HEK293 (cell line): Measurements from ENCODE around the gene B4GALT2.

ENCODE experiments used
- CTCF ChIA-PET: fragments of 350-600 bp; formaldehyde crosslinking; extraction: SDS; loops from one replicate; lab custom pipeline; 2021; ENCODE audit warnings: antibody characterized with exemption; lab: Yijun Ruan, JAX
- POLR2A ChIA-PET: fragments of 300-600 bp; formaldehyde crosslinking; extraction: SDS; loops from one replicate; lab custom pipeline; 2020; ENCODE audit warnings: antibody characterized with exemption, inconsistent platforms; lab: Yijun Ruan, JAX
- H3K27ac ChIP-seq: fragments of 200-500 bp; sonication (Bioruptor generic); 2 replicates; pipeline ENCODE4 v1.5.1; 2014; ENCODE audit warnings: low read depth, low read length, control low read depth, inconsistent platforms; ENCODE audit errors: extremely low read depth
- H3K36me3 ChIP-seq, 2 experiments: fragments of 200-500 bp in 1 of 2; sonication (Bioruptor generic) in 1 of 2; 1 replicate in 1 of 2; 2 replicates in 1 of 2; pipeline ENCODE4 v1.5.1; 2014 to 2017; ENCODE audit warnings: inconsistent platforms in 2 of 2, low read length in 2 of 2; ENCODE audit not compliant: control insufficient read depth in 2 of 2, insufficient read depth in 1 of 2
- H3K4me1 ChIP-seq: fragments of 200-500 bp; sonication (Bioruptor generic); 2 replicates; pipeline ENCODE4 v1.5.1; 2014; ENCODE audit warnings: mild to moderate bottlenecking, low read length, inconsistent platforms; ENCODE audit not compliant: control insufficient read depth, insufficient read depth
- H3K4me3 ChIP-seq: 2 replicates; pipeline ENCODE4 v1.5.1; 2011; ENCODE audit warnings: low read depth, mild to moderate bottlenecking, control low read depth, low read length, moderate library complexity
- H3K9me3 ChIP-seq: fragments of 200-500 bp; sonication (Bioruptor generic); 2 replicates; pipeline ENCODE4 v1.5.1; 2014; ENCODE audit warnings: low read depth, low read length, inconsistent platforms; ENCODE audit not compliant: control insufficient read depth, insufficient read depth
- GLI2 ChIP-seq: fragments of 450-650 bp; formaldehyde crosslinking; IDR thresholded peaks from 2 replicates; pipeline ENCODE4; 2017; ENCODE audit warnings: missing biosample characterization, missing genetic modification characterization, low read depth, borderline replicate concordance
- KLF16 ChIP-seq: fragments of 450-650 bp; formaldehyde crosslinking; IDR thresholded peaks from 2 replicates; pipeline ENCODE4 v1.5.1; 2017; ENCODE audit warnings: missing biosample characterization, missing genetic modification characterization
- MZF1 ChIP-seq: fragments of 450-650 bp; formaldehyde crosslinking; IDR thresholded peaks from 2 replicates; pipeline ENCODE4 v1.5.1; 2017; ENCODE audit warnings: missing biosample characterization, missing genetic modification characterization, borderline replicate concordance
- OVOL3 ChIP-seq: fragments of 450-650 bp; formaldehyde crosslinking; IDR thresholded peaks from 2 replicates; pipeline ENCODE4 v1.5.1; 2016; ENCODE audit warnings: missing biosample characterization, missing genetic modification characterization
- REPIN1 ChIP-seq: fragments of 450-650 bp; formaldehyde crosslinking; IDR thresholded peaks from 2 replicates; pipeline ENCODE4 v1.5.1; 2017; ENCODE audit warnings: missing biosample characterization, missing genetic modification characterization, low read depth
- SP7 ChIP-seq: fragments of 450-650 bp; formaldehyde crosslinking; IDR thresholded peaks from 2 replicates; pipeline ENCODE4 v1.5.1; 2016; ENCODE audit warnings: missing biosample characterization, missing genetic modification characterization
- TRIM28 ChIP-seq: IDR thresholded peaks from 2 replicates; pipeline ENCODE4 v1.6.1; 2011; ENCODE audit warnings: low read length, control low read depth, borderline replicate concordance
- ZBTB17 ChIP-seq: fragments of 450-650 bp; formaldehyde crosslinking; IDR thresholded peaks from 2 replicates; pipeline ENCODE4 v1.5.1; 2016; ENCODE audit warnings: missing biosample characterization, missing genetic modification characterization
- ZFHX2 ChIP-seq: fragments of 450-650 bp; formaldehyde crosslinking; conservative IDR thresholded peaks from 2 replicates; pipeline ENCODE4 v1.5.1; 2016; ENCODE audit warnings: missing biosample characterization, missing genetic modification characterization
- ZFP41 ChIP-seq: fragments of 450-650 bp; formaldehyde crosslinking; IDR thresholded peaks from 2 replicates; pipeline ENCODE4 v1.5.1; 2016; ENCODE audit warnings: missing biosample characterization, missing genetic modification characterization, borderline replicate concordance
- ZNF132 ChIP-seq: fragments of 450-650 bp; formaldehyde crosslinking; IDR thresholded peaks from 2 replicates; pipeline ENCODE4 v1.5.1; 2017; ENCODE audit warnings: missing biosample characterization, missing genetic modification characterization, borderline replicate concordance
- ZNF140 ChIP-seq: fragments of 450-650 bp; formaldehyde crosslinking; IDR thresholded peaks from 2 replicates; pipeline ENCODE4 v1.5.1; 2016; ENCODE audit warnings: missing biosample characterization, missing genetic modification characterization
- ZNF155 ChIP-seq: fragments of 450-650 bp; formaldehyde crosslinking; IDR thresholded peaks from 2 replicates; pipeline ENCODE4 v1.5.1; 2016; ENCODE audit warnings: missing biosample characterization, missing genetic modification characterization
- ZNF2 ChIP-seq: fragments of 450-650 bp; formaldehyde crosslinking; IDR thresholded peaks from 2 replicates; pipeline ENCODE4 v1.5.1; 2016; ENCODE audit warnings: missing biosample characterization, missing genetic modification characterization
- ZNF302 ChIP-seq: fragments of 450-650 bp; formaldehyde crosslinking; IDR thresholded peaks from 2 replicates; pipeline ENCODE4 v1.5.1; 2016; ENCODE audit warnings: missing biosample characterization, missing genetic modification characterization, low read depth
- ZNF394 ChIP-seq: fragments of 450-650 bp; formaldehyde crosslinking; IDR thresholded peaks from 2 replicates; pipeline ENCODE4 v1.5.1; 2016; ENCODE audit warnings: missing biosample characterization, missing genetic modification characterization, mild to moderate bottlenecking, moderate library complexity, borderline replicate concordance
- ZNF558 ChIP-seq: fragments of 450-650 bp; formaldehyde crosslinking; IDR thresholded peaks from 2 replicates; pipeline ENCODE4 v1.5.1; 2016; ENCODE audit warnings: missing biosample characterization, missing genetic modification characterization
- ZNF600 ChIP-seq: fragments of 450-650 bp; formaldehyde crosslinking; IDR thresholded peaks from 2 replicates; pipeline ENCODE4 v1.5.1; 2016; ENCODE audit warnings: missing biosample characterization, missing genetic modification characterization
- ZNF623 ChIP-seq: fragments of 450-650 bp; formaldehyde crosslinking; IDR thresholded peaks from 2 replicates; pipeline ENCODE4 v1.5.1; 2016; ENCODE audit warnings: missing biosample characterization, missing genetic modification characterization
- ZNF660 ChIP-seq: fragments of 450-650 bp; IDR thresholded peaks from 2 replicates; pipeline ENCODE4 v1.5.1; 2018; ENCODE audit warnings: missing biosample characterization, mild to moderate bottlenecking, missing genetic modification characterization
- ZNF76 ChIP-seq: fragments of 450-650 bp; formaldehyde crosslinking; IDR thresholded peaks from 2 replicates; pipeline ENCODE4; 2016; ENCODE audit warnings: low read depth, missing biosample characterization, missing genetic modification characterization, borderline replicate concordance
- ZNF830 ChIP-seq: fragments of 450-650 bp; IDR thresholded peaks from 2 replicates; pipeline ENCODE4 v1.5.0; 2018; ENCODE audit warnings: missing biosample characterization, missing genetic modification characterization, low read depth, mild to moderate bottlenecking, moderate library complexity
- TF ChIP-seq, protein P1 (sequence below): fragments of 450-650 bp; formaldehyde crosslinking; IDR thresholded peaks from 2 replicates; pipeline ENCODE4 v1.5.1; 2016; ENCODE audit warnings: missing biosample characterization, missing genetic modification characterization
- TF ChIP-seq, protein P2 (sequence below): fragments of 450-650 bp; formaldehyde crosslinking; IDR thresholded peaks from 2 replicates; pipeline ENCODE4 v1.5.1; 2016; ENCODE audit warnings: missing biosample characterization, missing genetic modification characterization

B4GALT2 gene

DNA sequence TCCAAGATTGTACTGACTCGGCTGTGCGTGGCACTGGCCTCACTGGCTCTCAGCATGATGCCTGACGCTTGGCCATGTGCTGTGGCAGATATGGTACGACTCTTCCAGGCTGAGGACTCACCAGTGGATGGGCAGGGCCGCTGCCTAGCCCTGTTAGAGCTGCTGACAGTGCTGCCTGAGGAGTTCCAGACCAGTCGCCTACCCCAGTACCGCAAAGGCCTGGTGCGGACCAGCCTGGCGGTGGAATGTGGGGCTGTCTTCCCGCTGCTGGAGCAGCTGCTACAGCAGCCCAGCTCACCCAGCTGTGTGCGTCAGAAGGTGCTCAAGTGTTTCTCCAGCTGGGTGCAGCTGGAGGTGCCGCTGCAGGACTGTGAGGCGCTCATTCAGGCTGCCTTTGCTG, 29.3 kb upstream of the B4GALT2 start:
- TF ChIP-seq ZBTB17 (tag by site-specific recombination) (no peak), ZNF600 (tag by site-specific recombination) (peak; percentile 68)
- POLR2A ChIA-PET: interaction anchor here (0.9 kb wide), 1 partner anchor 21 kb away, joined by 3 read pairs; no protein-coding TSS in a partner anchor
- CTCF ChIA-PET: no interaction called here

DNA sequence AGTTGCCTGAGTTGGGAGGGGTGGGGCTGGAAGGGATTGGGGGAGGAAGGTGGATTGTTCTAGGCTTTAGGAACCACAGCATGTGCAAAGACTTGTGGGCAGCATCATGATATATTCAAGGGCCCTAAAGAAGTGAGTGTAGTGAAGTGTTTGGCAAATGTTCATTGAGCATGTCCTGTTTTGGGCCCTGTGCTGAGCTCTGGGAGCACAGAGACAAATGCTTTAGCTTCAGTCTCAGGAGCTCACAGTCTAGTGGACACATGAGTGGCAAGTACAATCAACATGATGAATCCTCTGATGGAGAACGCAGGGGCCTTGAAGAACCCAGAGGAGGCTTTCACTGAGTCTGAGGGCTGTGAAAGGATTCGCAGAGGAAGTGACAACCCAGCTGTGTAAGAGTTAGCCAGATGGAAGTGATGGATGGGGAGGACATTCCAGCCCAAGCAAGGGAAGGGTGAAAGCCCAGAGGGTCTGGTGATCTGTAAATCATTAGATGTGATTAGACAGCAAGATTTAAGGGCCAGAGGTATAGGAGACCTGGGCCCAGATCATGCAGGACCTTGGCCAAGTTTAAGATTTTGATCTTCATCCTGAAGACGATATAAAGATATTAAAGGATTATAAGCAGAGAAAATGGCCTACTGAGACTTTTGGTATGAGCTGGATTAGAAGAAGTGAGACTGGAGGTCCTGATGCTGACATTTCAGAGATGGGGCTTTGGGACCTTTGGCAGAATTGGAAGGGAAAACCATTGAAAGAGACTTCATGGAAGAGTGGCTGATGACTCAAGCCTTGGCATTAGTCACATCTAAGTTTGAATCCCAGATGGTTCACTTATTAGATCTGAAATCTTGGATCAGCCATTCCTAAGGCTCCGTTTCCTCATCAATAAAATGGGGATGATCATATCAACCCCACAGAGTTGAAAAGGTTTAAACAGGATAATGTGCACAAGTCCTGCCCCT, 27.7 kb upstream of the B4GALT2 start:
- TF ChIP-seq ZNF140 (no peak), REPIN1 (no peak), ZNF2 (tag by site-specific recombination) (no peak), ZNF155 (no peak), ZNF394 (no peak), KLF16 (tag by site-specific recombination) (no peak), MZF1 (tag by site-specific recombination) (no peak), ZNF302 (no peak), OVOL3 (tag by site-specific recombination) (no peak), TRIM28 (no peak), ZNF76 (tag by site-specific recombination) (no peak)
- ChIA-PET CTCF (interaction anchor here (0.6 to 1.4 kb wide), 4 partner anchors 16 to 644 kb away, joined by 3 to 4 read pairs (median 4); no protein-coding TSS in a partner anchor), POLR2A (interaction anchor here (1.6 kb wide), 1 partner anchor 23 kb away, joined by 4 read pairs; no protein-coding TSS in a partner anchor)

More for the DNA sequence above, 29.3 kb upstream of the B4GALT2 start:
- H3K9me3 ChIP-seq: no peaks in the 10 kb centered on the region
- no peak overlapping the region for H3K27ac ChIP-seq
- H3K36me3 ChIP-seq: peaks cover 0 to 38% of the 10 kb centered on the region in 2 experiments; a peak in 1 of 3 replicates
- H3K4me1 ChIP-seq: peaks cover 11% of the 10 kb centered on the region
- no peak overlapping the region for H3K4me3 ChIP-seq

DNA sequence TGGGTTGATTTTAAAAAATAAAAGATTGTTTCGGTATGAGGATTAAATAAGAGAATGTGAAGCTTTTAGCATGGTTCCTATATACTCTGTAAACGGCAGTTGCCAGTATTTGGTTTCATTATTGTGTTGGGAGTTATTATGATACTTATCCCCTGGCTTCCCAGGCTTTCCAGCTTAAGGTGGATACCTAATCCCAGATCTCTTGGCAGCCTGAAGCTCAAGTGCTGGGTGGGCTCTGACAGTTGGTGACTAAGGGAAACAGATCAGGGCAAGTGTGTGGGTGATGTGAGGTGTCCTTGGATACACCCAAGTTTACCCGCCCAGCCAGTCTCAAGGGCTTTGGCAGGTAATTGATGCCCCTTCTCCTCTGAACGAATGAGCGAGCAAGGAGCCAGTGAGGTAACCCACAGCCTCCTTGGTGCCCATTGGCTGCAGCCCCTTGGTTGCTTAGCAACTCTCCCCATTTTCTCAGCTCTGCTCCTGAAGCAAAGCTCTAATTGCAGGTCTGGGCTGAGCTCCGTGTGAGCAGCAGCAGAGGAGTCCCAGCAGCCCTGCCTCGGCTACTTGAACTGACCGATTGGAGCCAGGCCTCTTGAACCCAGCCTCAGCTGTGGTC, 26.2 kb upstream of the B4GALT2 start:
- Histone ChIP-seq H3K27ac (no peak overlapping the region), H3K4me1 (peaks cover 9% of the 10 kb centered on the region), H3K36me3 (peaks cover 0 to 65% of the 10 kb centered on the region in 2 experiments; a peak in 1 of 3 replicates), H3K9me3 (no peaks in the 10 kb centered on the region), H3K4me3 (no peak overlapping the region)
- ChIA-PET CTCF (interaction anchor here (0.6 to 1.4 kb wide), 5 partner anchors 17 to 1000 kb away, joined by 3 to 5 read pairs (median 3); no protein-coding TSS in a partner anchor), POLR2A (interaction anchor here (0.7 to 1.4 kb wide), 2 partner anchors 20 to 303 kb away, joined by 3 read pairs; partner anchors contain the start of gene KDM4A)
- peak; percentile 86; the same call in 1 of the 2 replicates for TF ChIP-seq ZNF660
- no peak for TF ChIP-seq GLI2 (tag by site-specific recombination)
- TF ChIP-seq ZNF623: no peak
- 0 out of 2 replicates have a peak, but pooled peaks have one; percentile 40 for TF ChIP-seq TRIM28
- no peak for TF ChIP-seq ZNF140
- TF ChIP-seq ZFHX2 (tag by site-specific recombination): peak; percentile 38; the same call in 1 of the 2 replicates
- TF ChIP-seq, protein P1, sequence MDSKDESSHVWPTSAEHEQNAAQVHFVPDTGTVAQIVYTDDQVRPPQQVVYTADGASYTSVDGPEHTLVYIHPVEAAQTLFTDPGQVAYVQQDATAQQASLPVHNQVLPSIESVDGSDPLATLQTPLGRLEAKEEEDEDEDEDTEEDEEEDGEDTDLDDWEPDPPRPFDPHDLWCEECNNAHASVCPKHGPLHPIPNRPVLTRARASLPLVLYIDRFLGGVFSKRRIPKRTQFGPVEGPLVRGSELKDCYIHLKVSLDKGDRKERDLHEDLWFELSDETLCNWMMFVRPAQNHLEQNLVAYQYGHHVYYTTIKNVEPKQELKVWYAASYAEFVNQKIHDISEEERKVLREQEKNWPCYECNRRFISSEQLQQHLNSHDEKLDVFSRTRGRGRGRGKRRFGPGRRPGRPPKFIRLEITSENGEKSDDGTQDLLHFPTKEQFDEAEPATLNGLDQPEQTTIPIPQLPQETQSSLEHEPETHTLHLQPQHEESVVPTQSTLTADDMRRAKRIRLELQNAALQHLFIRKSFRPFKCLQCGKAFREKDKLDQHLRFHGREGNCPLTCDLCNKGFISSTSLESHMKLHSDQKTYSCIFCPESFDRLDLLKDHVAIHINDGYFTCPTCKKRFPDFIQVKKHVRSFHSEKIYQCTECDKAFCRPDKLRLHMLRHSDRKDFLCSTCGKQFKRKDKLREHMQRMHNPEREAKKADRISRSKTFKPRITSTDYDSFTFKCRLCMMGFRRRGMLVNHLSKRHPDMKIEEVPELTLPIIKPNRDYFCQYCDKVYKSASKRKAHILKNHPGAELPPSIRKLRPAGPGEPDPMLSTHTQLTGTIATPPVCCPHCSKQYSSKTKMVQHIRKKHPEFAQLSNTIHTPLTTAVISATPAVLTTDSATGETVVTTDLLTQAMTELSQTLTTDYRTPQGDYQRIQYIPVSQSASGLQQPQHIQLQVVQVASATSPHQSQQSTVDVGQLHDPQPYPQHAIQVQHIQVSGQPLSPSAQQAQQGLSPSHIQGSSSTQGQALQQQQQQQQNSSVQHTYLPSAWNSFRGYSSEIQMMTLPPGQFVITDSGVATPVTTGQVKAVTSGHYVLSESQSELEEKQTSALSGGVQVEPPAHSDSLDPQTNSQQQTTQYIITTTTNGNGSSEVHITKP (tag by site-specific recombination): peak; percentile 32; the same call in 1 of the 2 replicates
- TF ChIP-seq ZNF830 (tag by site-specific recombination): no peak
- TF ChIP-seq ZNF132: no peak
- no peak for TF ChIP-seq ZNF558 (tag by site-specific recombination)
- peak; percentile 46 for TF ChIP-seq ZBTB17 (tag by site-specific recombination)
- TF ChIP-seq ZFP41 (tag by site-specific recombination): no peak
- TF ChIP-seq, protein P2, sequence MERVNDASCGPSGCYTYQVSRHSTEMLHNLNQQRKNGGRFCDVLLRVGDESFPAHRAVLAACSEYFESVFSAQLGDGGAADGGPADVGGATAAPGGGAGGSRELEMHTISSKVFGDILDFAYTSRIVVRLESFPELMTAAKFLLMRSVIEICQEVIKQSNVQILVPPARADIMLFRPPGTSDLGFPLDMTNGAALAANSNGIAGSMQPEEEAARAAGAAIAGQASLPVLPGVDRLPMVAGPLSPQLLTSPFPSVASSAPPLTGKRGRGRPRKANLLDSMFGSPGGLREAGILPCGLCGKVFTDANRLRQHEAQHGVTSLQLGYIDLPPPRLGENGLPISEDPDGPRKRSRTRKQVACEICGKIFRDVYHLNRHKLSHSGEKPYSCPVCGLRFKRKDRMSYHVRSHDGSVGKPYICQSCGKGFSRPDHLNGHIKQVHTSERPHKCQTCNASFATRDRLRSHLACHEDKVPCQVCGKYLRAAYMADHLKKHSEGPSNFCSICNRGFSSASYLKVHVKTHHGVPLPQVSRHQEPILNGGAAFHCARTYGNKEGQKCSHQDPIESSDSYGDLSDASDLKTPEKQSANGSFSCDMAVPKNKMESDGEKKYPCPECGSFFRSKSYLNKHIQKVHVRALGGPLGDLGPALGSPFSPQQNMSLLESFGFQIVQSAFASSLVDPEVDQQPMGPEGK (tag by site-specific recombination): 0 out of 2 replicates have a peak, but pooled peaks have one; percentile 29
- TF ChIP-seq SP7: peak; percentile 69

More for the DNA sequence above, 27.7 kb upstream of the B4GALT2 start:
- Histone ChIP-seq H3K4me3 (no peak overlapping the region), H3K4me1 (peaks cover 11% of the 10 kb centered on the region), H3K36me3 (peaks cover 0 to 50% of the 10 kb centered on the region in 2 experiments; a peak in 1 of 3 replicates), H3K27ac (no peak overlapping the region), H3K9me3 (no peaks in the 10 kb centered on the region)
